ENCODE measurements around the gene HMCN2.

DNA sequence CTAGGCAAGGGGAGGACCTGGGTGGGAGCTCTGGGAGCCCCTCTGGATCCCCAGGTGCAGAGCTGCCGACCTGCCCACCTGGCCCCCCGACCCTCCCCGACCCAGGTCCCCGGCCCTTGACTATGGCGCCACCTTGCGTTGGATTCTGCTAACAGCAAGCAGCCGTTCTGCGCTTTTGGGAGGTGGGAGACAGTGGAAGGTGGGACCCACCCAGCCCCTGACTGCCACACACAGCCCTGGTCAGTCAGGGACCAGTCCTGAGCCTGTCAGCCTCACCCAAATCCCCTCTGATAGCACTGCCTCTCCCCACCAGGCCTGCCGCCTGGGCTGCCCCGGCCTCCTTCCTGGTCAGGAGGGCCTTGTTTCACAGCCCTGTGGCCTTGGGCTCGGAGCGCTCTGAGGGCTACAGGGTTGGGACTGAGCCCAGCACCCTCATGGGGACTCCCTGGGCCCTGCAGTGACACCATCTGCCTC, 77.9 kb downstream of the HMCN2 start:
- no peak for TF ChIP-seq POLR2A (IDR thresholded peaks at IDR 0.05; ENCODE audit: low read length)
- TF ChIP-seq GATA1 (IDR thresholded peaks at IDR 0.05; ENCODE audit: low read depth, low read length), result no peak

Data from erythroblast (primary cell).